COR-L47 (cell line): ENCODE results near the gene STK38.
"Not testable (repeated sequence)": the region's sequence is repeated elsewhere in the genome, so short reads cannot be mapped to it uniquely, and the experiment has no call there.

Experiments used
- DNase-seq: peaks from one replicate; lab custom pipeline; 2025; lab: John Stamatoyannopoulos, UW

The STK38 gene

DNA sequence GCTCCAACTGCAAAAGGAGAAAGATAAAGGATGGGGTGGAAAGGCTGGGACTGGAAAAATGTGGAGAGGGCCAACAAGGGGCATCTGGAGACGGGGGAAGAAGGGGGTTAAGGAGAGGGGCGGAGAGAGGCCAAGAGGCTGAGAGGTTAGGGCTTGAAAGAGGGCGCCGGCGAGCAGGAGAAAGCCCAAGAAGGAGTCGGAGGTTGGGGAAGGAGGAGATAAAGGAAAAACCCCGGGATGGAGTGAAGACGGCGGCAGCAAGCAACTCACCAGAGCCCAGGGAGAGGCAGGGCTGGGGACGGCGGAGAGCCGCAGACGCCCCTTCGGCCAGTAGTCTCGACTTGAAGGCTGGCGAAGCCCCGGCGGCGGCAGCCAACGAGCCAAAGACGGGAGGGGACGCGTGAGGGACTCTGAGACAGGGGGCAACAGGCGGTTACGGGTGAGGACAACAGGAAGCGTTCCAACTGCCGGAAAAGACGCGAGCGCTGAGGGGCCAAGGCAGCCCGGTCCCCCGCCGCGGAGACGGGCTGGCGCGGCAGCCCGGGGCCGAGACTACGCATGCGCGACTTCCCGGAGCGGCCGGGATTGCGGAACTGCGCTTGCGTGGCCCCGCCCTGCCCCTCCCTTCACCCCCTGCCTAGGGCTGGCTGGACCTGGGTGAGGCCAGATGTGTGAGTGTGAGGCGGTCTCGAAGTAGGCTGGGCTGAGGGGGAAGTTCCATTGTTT lies at the start of gene STK38:
Gene STK38 (minus strand): TSS at position 560 of the 726 bp plus-strand sequence. CDS start 7,277 bp downstream, outside the sequence.
- peak; percentile 87 for DNase-seq

- DNase-seq: peak; percentile 17
Observed at GRCh38 chr6:36596356-36596755, 49.1 kb upstream of the STK38 start.

DNA sequence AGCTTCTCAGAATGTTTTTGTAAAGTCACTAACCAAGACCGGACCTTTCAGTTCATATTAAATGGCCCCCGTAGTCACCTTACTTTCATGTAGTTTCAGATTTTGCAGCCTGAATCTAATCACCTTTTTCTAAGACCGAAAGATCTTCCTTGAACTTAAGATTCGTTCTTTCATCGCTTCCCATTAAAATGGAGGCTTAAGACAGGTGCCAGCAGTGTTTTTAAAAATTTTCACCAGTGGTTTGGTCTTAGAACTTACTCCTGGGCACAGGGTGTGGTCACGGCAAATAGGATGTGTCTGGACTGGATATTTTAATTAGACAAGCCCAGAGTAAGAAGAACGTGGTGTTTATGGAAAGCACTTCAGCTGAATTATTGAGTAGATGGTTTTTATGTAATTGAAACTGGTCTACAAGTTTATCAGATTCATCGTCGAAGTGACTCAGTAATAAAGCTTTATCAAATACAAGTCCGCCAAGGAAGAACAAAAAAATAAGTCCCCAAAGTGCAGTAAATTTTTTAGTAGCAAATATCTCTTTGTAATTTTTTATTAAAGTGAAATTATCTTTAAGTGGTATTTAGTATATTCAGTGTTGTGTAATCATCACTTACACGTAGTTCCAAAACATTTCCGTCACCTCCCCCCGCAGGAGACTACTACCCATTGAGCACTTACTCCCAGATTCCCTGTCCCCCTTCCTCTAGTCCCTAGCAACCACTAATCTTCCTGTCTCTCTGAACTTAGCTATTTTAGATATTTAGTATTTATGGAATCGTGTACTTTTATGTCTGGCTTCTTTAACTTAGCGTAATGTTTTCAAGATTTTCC lies 47.8 kb upstream of the STK38 start:
- DNase-seq: peak; percentile 36

DNA sequence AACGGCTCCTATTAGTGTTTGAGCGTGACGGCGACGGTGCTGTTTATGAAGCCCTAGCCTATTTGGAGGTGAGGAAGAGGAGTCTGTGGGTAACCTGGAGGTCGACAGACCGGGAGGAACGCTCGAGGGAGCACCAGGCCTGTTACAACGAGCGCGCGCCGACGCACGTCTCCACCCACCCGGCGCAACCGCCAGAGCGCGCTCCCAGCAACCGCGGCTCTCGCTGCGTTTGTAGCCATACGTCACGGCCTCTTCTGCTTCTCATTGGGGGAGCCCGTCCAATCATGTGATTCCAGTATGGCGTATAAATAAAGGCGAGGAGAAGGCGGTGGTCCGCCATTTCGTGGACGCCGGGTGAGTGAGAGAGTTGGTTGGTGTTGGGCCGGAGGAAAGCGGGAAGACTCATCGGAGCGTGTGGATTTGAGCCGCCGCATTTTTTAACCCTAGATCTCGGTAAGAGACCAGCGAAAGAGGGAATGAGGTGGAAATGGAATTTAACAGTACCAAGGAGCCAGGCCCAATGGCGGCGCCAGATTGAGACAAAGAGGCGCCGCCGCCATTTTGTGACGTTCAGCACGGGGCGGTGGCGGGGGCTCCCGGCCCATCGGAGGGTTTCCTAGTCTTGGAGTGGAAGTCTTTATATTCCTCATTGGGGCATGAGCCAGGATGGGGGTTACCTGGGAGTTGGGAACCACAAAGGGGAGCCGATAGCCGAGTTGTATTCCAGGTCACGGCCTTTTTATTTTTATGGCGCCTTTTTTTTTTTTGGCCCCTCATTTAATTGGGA lies 46.9 kb upstream of the STK38 start, which contains the start of gene SRSF3:
Gene SRSF3 (plus strand): TSS at position 334 of the 787 bp plus-strand sequence. CDS start 2,401 bp downstream, outside the sequence.
- peak; percentile 97 for DNase-seq

- DNase-seq: peak; percentile 58
Observed at GRCh38 chr6:36593569-36594028, 46.3 kb upstream of the STK38 start.

- no peak for DNase-seq
Observed at GRCh38 chr6:36592221-36592655, 45.0 kb upstream of the STK38 start.

DNA sequence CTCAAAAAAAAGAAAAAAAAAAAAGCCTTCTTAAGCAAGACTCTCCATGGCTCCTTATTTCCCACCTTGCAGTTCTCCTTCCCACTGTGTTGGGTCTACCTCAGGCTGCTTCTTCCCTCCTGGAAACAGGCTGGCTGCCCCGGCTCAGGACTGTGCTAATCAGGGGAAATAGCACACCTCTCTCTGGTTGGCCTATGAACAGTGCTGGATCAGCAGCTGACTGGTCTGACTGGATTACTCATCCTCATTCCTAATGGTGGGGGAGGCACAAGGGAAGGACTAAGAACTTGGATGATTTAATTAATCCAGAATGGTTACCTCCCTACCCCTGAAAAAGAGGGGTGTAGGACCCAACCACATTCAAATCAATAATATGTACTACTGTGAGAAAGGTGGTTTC lies 43.0 kb upstream of the STK38 start:
- DNase-seq: no peak

DNA sequence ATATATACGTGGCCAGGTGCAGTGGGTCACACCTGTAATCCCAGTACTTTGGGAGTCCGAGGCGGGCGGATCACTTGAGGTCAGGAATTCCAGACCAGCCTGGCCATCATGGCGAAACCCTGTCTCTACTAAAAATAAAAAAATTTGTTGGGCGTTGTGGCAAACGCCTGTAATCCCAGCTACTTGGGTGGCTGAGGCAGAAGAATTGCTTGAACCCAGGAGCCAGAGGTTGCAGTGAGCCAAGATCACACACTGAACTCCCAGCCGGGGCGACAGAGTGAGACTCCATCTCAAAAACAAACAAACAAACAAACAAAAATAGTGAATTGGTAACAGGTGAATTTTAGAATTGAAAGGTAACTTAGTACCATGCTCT lies 41.7 kb upstream of the STK38 start:
- not testable (repeated sequence) for DNase-seq

DNA sequence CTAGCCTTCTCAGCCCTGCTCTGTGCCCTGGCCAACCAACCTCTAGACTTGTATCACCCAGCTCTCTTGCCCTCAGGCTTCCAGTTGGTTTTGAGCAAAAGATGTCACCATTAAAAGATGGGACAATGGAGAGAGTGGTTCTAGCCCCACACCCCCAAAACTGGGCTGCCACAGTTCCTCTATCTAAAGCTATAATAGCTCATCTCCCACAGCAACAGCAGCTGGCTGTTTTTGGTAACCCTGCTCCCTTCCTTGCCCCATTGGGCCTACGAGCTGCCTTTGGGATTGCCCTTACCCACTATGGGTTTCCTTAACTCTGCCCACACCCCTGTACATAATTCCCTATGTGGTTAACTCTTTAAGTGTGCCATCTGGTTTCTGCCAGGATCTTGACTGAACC lies 39.3 kb upstream of the STK38 start:
- no peak for DNase-seq

DNA sequence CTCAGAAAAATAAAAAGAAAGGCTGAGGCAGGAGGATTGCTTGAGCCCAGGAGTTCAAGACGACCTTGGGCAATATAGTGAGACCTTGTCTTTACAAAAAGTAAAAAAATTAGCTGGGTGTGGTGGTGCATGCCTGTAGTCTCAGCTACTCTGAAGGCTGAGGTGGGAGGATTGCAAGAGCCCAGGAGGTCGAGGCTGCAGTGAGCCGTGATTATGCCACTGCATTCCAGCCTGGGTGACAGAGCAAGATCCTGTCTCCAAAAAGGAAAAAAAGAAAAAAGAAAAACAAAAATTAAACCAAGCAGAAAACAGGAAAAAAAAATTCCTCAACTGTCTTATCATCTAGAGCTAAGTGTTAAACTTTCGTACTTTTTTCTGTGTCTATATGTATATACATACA lies 34.4 kb upstream of the STK38 start:
- no peak for DNase-seq

DNA sequence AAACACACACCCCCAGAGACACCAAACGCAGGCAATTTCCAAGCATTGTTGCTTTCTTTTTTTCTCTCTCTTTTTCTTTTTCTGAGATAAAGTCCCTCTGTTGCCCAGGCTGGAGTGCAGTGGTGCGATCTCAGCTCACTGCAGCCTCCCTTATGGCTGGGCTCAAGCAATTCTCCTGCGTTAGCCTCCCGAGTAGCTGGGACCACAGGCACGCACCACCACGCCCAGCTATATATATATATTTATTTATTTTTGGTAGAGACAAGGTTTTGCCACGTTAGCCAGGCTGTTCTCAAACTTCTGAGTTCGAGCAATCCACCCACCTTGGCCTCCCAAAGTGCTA lies 32.9 kb upstream of the STK38 start:
- no peak for DNase-seq

DNA sequence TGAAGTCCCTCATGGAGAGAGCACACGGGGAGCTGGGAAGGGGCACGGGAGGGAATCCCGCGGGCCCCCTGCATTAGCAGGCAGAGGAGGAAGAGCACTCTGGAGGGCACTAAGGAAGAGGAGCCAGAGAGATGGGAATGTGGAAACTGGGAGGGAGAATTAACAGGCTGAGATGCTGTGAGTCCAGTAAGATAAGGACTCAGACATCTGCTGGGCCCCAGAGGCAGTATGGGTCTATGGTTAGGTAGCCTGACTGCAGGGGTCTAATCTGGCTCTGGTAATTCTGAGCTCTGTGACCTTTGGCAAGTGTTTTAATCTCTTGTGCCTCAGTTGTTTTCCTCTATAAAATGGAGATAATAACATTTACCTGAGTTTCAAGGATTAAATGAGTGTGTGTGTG lies 31.2 kb upstream of the STK38 start:
- no peak for DNase-seq

DNA sequence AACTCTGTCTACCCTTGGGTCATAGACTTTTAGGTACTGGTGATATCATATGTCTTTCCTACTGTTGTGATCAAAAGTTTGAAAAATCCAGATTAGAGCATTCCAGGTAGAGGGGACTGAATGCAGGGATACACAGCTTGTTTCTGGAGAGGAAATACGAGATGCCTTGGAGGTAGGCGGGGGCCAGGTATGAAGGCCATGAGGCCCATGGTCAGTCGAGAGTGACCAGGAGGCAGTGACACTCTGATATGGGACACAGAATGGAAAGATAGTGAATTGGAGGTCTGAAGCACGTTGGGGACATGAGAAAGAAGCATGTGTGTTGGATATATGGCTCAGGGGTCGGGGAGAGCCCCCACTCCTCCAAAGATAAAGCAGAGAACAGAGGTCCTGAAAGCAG lies 30.8 kb upstream of the STK38 start:
- no peak for DNase-seq

DNA sequence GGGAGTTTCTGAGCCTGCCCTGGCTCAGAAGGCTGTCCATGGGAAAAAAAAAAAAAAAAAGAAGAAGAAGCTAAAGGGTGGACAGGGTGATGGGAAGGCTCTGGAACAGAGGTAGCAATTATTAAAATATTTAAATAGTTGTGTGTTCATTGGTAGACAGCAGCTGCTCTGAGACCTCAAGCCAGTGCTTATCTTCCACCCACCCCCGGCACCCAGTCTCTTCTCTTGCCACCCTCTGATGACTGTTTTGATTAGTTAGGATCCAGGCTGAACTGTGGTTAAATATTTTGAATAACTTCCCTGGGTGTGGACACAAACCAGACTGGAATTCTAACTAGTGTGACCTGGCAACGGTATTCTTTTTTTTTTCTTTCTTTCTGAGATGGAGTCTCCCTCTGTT lies 30.0 kb upstream of the STK38 start:
- DNase-seq: no peak

DNA sequence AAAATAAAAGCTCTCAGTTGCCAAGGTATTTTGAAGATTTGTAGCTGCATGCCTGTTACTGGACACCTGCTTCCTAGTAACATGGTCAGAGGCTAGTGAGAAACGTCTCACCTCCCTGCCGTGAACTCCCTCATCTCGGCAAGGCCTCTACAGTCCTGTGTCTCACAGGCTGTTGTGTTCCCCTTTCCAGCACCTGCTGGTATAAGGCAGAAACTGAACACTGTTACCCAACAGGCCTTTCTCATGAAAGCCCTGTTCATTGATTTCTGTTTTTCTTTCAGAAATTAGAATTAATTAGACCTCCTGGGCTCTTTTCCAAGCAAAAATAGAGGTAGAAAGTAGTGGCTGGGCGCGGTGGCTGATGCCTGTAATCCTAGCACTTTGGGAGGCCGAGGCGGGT lies 29.3 kb upstream of the STK38 start:
- no peak for DNase-seq

DNA sequence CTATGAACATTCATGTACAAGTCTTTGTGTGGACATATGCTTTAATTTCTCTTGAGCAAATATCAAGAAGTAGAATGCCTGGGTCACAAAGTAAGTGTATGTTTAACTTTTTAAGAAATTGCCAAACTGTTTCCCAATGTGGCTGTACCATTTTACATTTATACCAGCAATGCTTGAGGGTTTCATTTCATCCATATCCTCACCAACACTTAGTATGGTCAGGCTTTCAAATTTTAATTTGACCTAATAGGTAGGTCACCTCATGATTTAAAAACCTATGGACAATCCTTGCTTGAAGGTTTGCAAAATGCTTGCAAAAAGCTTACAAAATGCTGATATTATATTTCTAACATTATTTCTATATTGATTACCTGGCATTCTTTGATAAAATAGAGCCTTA lies 27.4 kb upstream of the STK38 start:
- DNase-seq: no peak

- not testable (repeated sequence) for DNase-seq
Observed at GRCh38 chr6:36572353-36573311, 25.4 kb upstream of the STK38 start.

DNA sequence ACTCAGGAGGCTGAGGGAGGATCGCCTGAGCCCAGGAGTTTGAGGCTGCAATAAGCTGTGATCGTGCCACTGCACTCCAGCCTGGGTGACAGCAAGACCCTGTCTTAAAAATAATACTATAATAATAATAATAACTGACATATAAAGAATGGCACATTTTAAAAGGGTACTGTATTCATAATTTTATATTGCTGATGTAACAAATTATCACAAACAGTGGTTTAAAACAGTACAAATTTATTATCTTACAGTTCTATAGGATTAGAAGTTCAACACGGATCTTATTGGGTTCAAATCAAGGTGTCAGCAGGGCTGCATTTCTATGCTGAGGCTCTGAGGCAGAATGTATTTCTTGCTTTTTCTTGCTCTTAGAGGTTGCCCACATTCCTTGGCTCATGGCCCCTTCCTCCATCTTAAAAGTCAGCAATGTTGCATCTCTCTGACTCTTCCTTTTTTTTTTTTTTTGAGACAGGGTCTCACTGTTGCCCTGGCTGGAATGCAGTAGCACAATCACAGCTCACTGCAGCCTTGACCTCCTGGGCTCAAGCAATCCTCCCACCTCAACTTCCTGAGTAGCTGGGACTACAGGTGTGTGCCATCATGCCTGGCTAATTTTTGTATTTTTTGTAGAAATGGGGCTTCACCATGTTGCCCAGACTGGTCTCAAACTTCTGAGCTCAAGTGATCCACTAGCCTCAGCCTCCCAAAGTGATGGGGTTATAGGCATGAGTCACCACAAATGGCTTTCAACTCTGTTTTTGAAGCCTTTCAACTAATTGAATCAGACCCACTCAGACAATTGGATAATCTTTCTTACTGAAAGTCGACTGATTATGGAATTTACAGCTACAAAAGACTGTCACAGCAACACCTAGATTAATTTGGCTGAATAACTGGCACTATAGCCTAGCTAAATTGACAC lies 24.1 kb upstream of the STK38 start:
- no peak for DNase-seq

DNA sequence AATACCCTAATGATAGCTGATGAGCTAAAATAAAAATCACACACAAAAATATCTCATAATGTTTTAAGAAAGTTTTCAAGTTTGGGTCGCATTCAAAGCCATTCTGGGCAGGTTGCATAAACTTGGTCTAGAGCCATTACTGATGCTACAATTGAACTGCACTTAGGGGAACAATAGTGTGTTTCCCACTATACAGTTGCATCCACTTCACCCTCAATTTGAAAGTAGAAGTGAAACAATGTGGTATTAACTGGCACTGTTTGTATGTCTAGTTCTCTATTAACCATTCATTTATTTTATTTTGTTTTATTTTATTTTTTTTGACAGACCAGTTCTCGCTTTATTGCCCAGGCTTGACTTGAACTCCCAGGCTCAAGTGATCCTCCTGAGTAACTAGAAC lies 23.0 kb upstream of the STK38 start:
- no peak for DNase-seq

- DNase-seq: no peak
Observed at GRCh38 chr6:36566418-36566905, 19.2 kb upstream of the STK38 start.
